ENCODE measurements around the gene SLA2.
"Not testable (repeated sequence)": the region's sequence is repeated elsewhere in the genome, so short reads cannot be mapped to it uniquely, and the experiment has no call there.

The SLA2 gene

DNA sequence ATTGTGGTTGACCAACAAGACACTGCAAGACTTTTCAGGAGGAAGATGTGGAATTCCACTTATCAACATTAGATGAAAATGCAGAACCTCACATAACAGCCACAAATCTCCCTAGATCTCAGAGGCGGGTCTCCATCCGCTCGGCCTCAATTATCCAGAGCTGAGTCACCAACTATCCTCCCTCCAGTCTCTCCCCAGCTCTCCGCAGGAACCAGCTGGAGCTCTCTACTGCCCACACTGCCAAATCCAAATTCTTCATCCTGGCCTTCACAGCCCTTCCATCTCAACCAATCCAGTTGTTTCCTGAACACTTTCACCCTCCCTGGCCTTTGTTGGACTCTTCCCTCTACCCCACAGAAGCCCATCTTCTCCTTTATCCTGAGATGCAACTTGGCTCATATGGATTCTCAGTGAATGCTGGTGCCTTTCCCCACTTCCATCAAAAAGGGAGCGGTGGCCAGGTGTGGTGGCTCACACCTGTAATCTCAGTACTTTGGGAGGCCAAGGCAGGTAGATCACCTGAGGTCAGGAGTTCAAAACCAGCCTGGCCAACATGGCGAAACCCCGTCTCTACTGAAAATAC, 76.1 kb downstream of the SLA2 start:
- TF ChIP-seq, protein P1, sequence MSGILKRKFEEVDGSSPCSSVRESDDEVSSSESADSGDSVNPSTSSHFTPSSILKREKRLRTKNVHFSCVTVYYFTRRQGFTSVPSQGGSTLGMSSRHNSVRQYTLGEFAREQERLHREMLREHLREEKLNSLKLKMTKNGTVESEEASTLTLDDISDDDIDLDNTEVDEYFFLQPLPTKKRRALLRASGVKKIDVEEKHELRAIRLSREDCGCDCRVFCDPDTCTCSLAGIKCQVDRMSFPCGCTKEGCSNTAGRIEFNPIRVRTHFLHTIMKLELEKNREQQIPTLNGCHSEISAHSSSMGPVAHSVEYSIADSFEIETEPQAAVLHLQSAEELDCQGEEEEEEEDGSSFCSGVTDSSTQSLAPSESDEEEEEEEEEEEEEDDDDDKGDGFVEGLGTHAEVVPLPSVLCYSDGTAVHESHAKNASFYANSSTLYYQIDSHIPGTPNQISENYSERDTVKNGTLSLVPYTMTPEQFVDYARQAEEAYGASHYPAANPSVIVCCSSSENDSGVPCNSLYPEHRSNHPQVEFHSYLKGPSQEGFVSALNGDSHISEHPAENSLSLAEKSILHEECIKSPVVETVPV (CRISPR knock-in tag; IDR thresholded peaks at IDR 0.05) = no peak
- TF ChIP-seq, protein P2, sequence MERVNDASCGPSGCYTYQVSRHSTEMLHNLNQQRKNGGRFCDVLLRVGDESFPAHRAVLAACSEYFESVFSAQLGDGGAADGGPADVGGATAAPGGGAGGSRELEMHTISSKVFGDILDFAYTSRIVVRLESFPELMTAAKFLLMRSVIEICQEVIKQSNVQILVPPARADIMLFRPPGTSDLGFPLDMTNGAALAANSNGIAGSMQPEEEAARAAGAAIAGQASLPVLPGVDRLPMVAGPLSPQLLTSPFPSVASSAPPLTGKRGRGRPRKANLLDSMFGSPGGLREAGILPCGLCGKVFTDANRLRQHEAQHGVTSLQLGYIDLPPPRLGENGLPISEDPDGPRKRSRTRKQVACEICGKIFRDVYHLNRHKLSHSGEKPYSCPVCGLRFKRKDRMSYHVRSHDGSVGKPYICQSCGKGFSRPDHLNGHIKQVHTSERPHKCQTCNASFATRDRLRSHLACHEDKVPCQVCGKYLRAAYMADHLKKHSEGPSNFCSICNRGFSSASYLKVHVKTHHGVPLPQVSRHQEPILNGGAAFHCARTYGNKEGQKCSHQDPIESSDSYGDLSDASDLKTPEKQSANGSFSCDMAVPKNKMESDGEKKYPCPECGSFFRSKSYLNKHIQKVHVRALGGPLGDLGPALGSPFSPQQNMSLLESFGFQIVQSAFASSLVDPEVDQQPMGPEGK (CRISPR knock-in tag; IDR thresholded peaks at IDR 0.05; ENCODE audit: borderline replicate concordance) = no peak
- TF ChIP-seq, protein P3, sequence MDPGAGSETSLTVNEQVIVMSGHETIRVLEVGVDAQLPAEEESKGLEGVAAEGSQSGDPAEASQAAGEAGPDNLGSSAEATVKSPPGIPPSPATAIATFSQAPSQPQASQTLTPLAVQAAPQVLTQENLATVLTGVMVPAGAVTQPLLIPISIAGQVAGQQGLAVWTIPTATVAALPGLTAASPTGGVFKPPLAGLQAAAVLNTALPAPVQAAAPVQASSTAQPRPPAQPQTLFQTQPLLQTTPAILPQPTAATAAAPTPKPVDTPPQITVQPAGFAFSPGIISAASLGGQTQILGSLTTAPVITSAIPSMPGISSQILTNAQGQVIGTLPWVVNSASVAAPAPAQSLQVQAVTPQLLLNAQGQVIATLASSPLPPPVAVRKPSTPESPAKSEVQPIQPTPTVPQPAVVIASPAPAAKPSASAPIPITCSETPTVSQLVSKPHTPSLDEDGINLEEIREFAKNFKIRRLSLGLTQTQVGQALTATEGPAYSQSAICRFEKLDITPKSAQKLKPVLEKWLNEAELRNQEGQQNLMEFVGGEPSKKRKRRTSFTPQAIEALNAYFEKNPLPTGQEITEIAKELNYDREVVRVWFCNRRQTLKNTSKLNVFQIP (CRISPR knock-in tag; IDR thresholded peaks at IDR 0.05; ENCODE audit: borderline replicate concordance, low read depth) = no peak
- TF ChIP-seq ZFP30 (CRISPR knock-in tag; IDR thresholded peaks at IDR 0.05) (no peak), TCF4 (CRISPR knock-in tag; IDR thresholded peaks at IDR 0.05; ENCODE audit: borderline replicate concordance) (no peak), ZNF70 (CRISPR knock-in tag; IDR thresholded peaks at IDR 0.05) (no peak), TOX (CRISPR knock-in tag; IDR thresholded peaks at IDR 0.05; ENCODE audit: borderline replicate concordance) (no peak), ARNTL (CRISPR knock-in tag; IDR thresholded peaks at IDR 0.05; ENCODE audit: borderline replicate concordance, low read depth) (no peak), CSDC2 (CRISPR knock-in tag; IDR thresholded peaks at IDR 0.05) (no peak), ESRRG (CRISPR knock-in tag; IDR thresholded peaks at IDR 0.05) (no peak), ZNF565 (CRISPR knock-in tag; conservative IDR thresholded peaks at IDR 0.05; ENCODE audit: low read depth) (no peak), RARB (CRISPR knock-in tag; IDR thresholded peaks at IDR 0.05) (no peak), BACH2 (CRISPR knock-in tag; IDR thresholded peaks at IDR 0.05; ENCODE audit: borderline replicate concordance) (no peak), GLIS3 (CRISPR knock-in tag; IDR thresholded peaks at IDR 0.05) (no peak), PPARA (CRISPR knock-in tag; IDR thresholded peaks at IDR 0.05; ENCODE audit: borderline replicate concordance) (no peak), OSR1 (CRISPR knock-in tag; IDR thresholded peaks at IDR 0.05) (no peak)
- ATAC-seq = peak; percentile 73

GRCh38 chr20:36565520-36565919, 80.5 kb downstream of the SLA2 start:
- no peak for ATAC-seq
- TF ChIP-seq, protein P4, sequence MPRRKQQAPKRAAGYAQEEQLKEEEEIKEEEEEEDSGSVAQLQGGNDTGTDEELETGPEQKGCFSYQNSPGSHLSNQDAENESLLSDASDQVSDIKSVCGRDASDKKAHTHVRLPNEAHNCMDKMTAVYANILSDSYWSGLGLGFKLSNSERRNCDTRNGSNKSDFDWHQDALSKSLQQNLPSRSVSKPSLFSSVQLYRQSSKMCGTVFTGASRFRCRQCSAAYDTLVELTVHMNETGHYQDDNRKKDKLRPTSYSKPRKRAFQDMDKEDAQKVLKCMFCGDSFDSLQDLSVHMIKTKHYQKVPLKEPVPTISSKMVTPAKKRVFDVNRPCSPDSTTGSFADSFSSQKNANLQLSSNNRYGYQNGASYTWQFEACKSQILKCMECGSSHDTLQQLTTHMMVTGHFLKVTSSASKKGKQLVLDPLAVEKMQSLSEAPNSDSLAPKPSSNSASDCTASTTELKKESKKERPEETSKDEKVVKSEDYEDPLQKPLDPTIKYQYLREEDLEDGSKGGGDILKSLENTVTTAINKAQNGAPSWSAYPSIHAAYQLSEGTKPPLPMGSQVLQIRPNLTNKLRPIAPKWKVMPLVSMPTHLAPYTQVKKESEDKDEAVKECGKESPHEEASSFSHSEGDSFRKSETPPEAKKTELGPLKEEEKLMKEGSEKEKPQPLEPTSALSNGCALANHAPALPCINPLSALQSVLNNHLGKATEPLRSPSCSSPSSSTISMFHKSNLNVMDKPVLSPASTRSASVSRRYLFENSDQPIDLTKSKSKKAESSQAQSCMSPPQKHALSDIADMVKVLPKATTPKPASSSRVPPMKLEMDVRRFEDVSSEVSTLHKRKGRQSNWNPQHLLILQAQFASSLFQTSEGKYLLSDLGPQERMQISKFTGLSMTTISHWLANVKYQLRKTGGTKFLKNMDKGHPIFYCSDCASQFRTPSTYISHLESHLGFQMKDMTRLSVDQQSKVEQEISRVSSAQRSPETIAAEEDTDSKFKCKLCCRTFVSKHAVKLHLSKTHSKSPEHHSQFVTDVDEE (CRISPR knock-in tag; IDR thresholded peaks at IDR 0.05) = no peak
- TF ChIP-seq ZFP30 (CRISPR knock-in tag; IDR thresholded peaks at IDR 0.05) = no peak
- no peak for TF ChIP-seq ZNF565 (CRISPR knock-in tag; conservative IDR thresholded peaks at IDR 0.05; ENCODE audit: low read depth)
- TF ChIP-seq ZNF70 (CRISPR knock-in tag; IDR thresholded peaks at IDR 0.05) = no peak
- no peak for TF ChIP-seq ZNF8 (CRISPR knock-in tag; IDR thresholded peaks at IDR 0.05)
- TF ChIP-seq, protein P1 (CRISPR knock-in tag; IDR thresholded peaks at IDR 0.05) = no peak
- TF ChIP-seq ESRRG (CRISPR knock-in tag; IDR thresholded peaks at IDR 0.05) = no peak
- TF ChIP-seq ARNTL (CRISPR knock-in tag; IDR thresholded peaks at IDR 0.05; ENCODE audit: borderline replicate concordance, low read depth) = no peak
- TF ChIP-seq GLIS3 (CRISPR knock-in tag; IDR thresholded peaks at IDR 0.05) = no peak

- not testable (repeated sequence) for ATAC-seq
Measured at GRCh38 chr20:36564726-36565121, 81.3 kb downstream of the SLA2 start.

GRCh38 chr20:36564078-36564725, 81.8 kb downstream of the SLA2 start:
- ATAC-seq = not testable (repeated sequence)

All from SK-N-SH treated with all-trans-retinoic acid at 6 μM for 48 hours (cell line).